ENCODE results near the gene SLC45A1. TPM values are rescaled to one million over a fixed set of nuclear protein-coding genes. Genes with fewer than 3 reads are reported as not detected.

SLC45A1 gene
- total and polyA plus RNA-seq, 2 donors (not counting 1 experiment from before 2014, with no cell fraction given), result 0.54 to 0.64 TPM

- Mint-ChIP-seq H3K27me3 (no peaks in the 10 kb centered on the region), H3K4me1 (no peaks in the 10 kb centered on the region), H3K27ac (no peak overlapping the region), H3K4me3 (no peak overlapping the region), H3K9me3 (ENCODE audit: insufficient read depth) (no peaks in the 10 kb centered on the region)
- Histone ChIP-seq H3K79me2 (ENCODE audit: control insufficient read depth, insufficient read depth, low read length) (peaks cover 4% of the 10 kb centered on the region), H3K27me3 (replicated peaks in 1 of 4; ENCODE audit: control extremely low read depth in 1 of 4, control insufficient read depth in 3 of 4, insufficient read depth in 4 of 4, low read length in 3 of 4) (no peaks in the 10 kb centered on the region), H3K4me1 (ENCODE audit: control insufficient read depth in 2 of 2, insufficient read depth in 2 of 2, low read length in 2 of 2) (no peaks in the 10 kb centered on the region), H3K4me2 (replicated peaks; ENCODE audit: low read depth, low read length, poor library complexity, severe bottlenecking) (no peak overlapping the region), H3K27ac (ENCODE audit: low read length in 2 of 2) (no peak overlapping the region), H3K4me3 (ENCODE audit: control extremely low read depth in 1 of 5, extremely low read depth in 1 of 5, insufficient read depth in 1 of 5, low read depth in 2 of 5, low read length in 4 of 5) (no peak overlapping the region), H4K20me1 (ENCODE audit: control insufficient read depth, insufficient read depth, low read length, poor library complexity, severe bottlenecking) (peaks cover 56% of the 10 kb centered on the region), H3K9ac (ENCODE audit: low read length) (no peak overlapping the region), H3K9me3 (ENCODE audit: control extremely low read depth in 1 of 3, control insufficient read depth in 2 of 3, insufficient read depth in 1 of 3, low read length in 2 of 3) (no peaks in the 10 kb centered on the region), H2AFZ (ENCODE audit: insufficient read depth, low read depth, low read length, poor library complexity, severe bottlenecking) (no peak overlapping the region), H3K36me3 (replicated peaks in 1 of 2; ENCODE audit: control extremely low read depth in 1 of 2, control insufficient read depth in 1 of 2, extremely low read depth in 1 of 2, insufficient read depth in 2 of 2, low read length in 1 of 2) (peaks cover 0 to 76% of the 10 kb centered on the region in 2 experiments)
- WGBS (ENCODE audit: insufficient coverage), result 97% methylated on average over 15 of the region's 24 CpGs
- TF ChIP-seq CTCF (IDR thresholded peaks at IDR 0.05), result no peak
- no peak for TF ChIP-seq EZH2 (IDR thresholded peaks at IDR 0.05; ENCODE audit: borderline replicate concordance, insufficient read depth, low read depth, low read length, poor library complexity, severe bottlenecking)
- ChIA-PET POLR2A (no interaction called here), CTCF (interaction anchor here (1.3 kb wide), 2 partner anchors 340 to 341 kb away, joined by 4 read pairs; no protein-coding TSS in a partner anchor)
- ATAC-seq (ENCODE audit: low read depth) (no peak), DNase-seq (no peak)
- intact Hi-C loops (cut with micrococcal nuclease), result no loop called here
Observed at GRCh38 chr1:8355439-8356255, 37.7 kb downstream of the SLC45A1 start.
